ENCODE results near the gene NEUROD4.

The NEUROD4 gene

DNA sequence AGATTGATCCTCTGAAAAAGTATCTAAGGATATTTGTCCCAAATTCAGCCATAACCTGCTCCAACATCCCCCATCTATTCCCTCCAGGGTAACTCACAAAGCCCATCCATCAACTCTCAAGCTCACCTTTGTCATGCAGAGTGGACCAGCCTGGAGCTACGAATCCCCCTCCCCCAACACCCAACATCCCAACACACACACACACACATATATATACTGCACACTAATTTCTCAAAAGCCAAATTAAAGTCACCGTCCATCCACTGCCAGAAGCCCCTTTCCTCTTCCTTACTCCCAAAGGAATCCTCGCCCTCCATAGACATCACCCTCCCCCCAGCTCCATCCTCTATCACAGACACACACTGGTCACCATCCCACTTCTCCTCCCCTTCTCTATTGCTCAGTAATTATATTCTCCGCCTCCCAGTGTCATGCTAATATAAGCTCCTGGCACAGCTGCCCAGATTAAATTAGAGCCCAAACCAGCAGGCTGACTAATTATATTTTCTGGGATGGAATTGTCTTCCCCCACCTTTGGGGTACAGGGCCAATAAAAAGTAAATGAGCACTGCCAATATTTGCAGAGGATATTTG, 21.7 kb upstream of the NEUROD4 start:
- DNase-seq (ENCODE audit: low spot score) = no peak

DNA sequence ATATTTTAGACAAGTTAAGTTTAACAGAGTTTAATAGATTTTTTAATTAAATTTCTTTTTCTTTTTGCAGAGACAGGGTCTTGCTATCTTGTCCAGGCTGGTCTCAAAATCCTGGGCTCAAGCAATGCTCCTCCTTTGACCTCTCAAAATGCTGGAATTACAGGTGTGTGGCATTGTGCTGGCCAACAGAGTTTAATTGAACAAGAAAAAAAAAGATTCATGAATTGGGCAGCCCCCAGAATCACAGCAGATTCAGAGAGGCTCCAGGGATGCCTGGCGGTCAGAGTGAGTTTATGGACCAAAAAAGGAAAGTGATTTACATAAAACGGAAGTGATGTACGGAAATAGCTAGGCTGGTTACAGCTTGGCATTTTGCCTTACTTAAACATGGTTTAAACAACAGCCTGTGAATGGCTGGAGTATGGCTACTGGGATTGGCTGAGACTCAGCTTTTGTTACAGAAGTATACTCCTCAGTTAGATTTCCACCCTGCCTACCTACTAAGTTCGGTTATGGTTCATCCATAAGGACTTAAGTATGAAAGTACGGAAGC, 20.7 kb upstream of the NEUROD4 start:
- no peak for DNase-seq (ENCODE audit: low spot score)

DNA sequence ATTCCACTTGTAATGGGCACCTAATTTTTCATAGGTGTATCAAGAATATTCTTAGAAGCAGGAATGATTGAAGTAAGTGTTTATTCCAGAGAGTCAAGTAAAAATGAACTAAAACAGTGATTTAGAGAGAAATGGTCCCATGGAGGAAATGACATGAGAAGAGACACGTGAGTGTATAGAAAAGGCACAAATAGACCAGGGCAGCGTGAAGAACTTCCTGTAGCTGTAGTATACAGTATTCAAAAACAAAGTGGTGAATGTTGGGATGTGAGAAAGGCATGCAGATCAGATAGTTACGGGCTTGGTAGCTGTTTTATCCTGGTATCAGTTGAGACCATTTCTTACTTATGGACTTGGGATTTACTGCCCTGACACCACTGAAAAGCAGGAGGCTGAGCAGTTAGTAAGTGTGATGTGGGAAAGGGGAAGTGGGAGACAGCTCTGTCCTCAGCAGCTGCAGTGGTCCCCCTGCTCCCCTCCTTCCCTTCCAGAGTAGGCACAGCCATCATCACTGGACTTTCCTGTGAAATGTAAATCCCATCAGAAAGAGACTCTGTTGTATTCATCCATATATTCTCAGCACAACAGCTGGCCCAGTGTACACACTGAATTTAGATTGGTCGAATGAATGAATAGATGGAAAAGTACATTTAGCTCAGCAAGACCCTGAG, 18.4 kb upstream of the NEUROD4 start:
- no peak for DNase-seq (ENCODE audit: low spot score)

DNA sequence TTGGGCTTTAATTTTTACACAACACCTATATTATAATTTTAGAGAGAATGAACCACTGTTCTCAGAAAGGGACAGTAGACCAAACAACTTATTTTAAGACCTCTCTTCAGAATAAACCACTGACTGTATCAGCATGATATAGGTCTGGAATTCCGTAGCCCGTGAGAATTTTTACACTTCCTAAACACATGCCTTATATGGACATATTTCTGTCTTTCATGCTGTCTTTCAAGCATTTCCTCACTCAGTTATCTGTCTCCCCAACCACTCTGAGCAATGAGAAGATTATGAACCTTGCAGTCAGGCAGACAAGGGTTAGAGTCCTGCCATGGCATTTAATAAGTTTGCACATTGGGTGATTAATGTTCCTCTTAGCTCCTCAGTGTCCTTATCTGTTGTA, 17.4 kb upstream of the NEUROD4 start:
- DNase-seq (ENCODE audit: low spot score) = no peak

DNA sequence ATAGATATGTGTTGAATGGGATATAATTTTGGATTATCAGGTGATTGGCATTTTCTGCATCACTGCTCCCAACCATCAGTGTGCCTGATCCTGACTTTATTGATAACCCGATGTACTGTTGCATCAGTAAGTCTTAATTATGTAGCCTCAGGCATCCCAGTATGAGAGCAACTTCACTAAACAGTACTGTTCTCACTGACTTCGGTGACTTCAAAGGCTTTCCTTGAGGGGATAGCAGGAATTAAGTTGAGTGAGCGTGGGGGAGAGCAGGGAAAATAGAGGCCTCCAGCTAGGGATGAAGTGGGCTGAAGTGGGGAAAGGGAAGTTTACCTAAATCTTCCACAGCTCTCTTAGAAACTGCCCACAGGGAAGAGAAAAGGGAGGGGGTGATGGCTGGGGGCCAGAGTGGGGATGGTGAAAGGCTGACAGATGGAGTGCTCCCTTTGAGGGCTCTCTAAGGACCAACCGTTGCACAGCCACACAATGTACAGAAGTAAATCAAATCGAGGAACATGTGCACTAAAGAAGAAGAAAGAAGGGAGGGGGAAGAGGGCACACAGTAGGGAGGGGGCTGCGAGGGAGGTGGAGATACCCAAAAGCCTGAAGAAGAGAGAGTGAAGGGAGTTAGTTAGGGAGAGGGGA, 10.7 kb upstream of the NEUROD4 start:
- no peak for DNase-seq (ENCODE audit: low spot score)

DNA sequence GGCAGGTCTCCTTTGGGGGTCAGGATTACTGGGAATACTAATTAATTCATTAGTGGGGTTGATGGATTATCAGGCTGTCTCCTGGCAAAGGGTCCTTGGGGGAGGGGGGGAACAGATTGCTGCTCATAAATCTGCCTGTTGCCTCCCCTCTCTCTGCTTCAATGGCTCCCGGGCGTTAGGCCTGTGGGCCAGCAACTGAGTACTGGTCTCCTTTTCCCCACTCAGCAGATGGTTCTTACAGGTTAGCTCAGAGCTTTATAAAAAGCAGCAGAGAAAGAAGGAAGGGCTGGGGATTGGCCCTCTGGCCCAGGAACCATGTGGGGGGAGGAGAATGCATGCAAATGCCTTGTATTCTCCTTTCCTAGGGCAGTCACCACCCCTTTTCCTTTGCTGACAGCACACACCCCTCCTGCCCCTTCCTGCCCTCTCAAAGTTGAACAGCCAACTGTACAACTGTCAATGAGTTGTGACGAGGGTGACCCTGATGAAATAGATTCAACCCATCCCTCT, 2.3 kb upstream of the NEUROD4 start:
- DNase-seq (ENCODE audit: low spot score) = no peak

DNA sequence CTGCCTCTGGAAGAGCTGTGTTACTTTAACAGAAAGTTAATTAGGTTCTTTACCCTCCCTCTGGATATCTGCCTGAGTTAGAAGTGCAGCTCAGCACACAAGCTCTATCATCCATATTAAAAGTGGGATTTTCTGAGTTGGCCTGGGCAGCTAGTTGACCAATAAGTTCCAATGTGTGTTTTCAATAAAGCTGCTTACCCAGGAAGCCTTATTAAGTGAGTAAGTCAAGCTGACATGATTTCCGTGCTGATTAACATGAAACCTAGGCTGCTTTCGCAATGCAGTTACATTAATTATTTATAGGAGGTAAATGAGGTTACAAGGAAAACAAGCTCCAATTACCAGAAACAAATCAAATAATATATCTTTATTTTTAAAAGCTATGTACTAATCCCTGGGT, 4.8 kb downstream of the NEUROD4 start:
- DNase-seq (ENCODE audit: low spot score) = no peak

DNA sequence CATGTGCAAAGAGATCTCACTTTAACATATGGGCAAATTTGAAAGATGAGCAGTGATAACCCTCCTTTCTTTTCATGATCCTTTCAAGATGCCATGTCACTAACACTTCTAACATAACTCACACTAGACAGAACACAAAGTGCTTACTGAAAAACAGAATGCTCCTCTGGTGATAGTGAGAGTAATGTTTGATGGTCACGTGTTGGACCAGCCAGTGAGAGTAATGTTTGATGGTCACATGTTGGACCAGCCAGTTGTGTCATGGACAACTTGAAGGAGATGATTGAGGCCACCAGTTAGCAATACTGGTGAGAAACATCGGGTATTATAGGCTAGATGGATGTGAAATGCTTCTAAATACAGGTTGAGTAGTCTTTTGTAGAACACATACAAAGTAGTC, 5.7 kb downstream of the NEUROD4 start:
- no peak for DNase-seq (ENCODE audit: low spot score)

DNA sequence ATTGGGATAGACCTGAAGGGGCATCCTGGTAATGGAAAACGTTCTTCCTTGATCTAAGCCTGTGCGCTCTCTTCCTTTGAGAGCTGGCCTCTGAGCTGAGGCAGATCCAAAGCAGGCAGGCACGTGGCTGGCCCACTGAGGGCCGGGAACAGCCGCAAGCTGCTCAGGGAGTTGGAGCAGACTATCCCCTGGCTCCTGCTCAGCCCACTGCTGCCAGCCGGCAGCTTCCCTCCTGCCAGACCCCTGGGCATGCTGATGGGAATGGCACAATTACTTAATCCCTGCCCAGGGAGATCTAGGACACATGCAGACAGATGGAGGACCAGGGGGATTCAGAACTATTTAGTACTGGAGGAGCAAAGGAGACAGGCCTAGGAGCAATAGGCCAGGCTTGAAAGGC, 14.4 kb downstream of the NEUROD4 start:
- peak; percentile 30 for DNase-seq (ENCODE audit: low spot score)

DNA sequence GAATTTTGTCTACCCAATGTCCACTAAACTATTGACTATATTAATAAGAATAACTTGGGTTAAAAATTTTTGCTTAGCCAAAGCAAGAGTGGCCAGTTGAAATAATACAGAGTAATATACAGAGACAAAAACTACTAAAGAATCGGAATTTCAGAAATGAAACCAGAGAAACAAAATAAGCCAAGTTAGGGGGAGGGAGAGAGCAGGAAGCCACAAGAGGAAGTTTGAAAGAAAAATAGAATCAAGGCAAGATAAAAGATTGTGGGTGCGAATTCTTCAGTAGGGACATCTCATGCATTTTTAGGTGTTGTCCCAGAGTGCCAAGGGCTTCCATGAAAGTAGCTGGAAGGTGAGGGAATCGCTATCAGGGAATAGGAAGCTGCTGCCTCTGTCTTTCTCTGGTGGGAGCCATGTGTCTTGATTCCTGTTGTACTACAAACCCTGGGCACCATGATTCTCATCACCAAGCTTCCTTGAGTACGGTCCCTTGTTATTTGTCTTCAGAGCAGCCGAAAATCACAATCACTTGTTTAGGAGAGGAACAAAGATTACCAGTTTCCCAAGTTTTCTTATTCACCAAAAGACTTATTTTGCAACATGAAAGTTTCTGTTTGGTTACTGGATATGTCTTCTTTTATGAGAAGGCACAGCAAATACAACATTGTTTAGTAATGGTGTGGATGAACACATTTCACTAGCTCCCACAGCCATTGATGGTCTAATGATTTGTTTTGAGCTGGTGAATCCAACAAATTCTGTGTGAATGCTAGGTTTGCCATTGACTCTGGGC, 16.7 kb downstream of the NEUROD4 start:
- no peak for DNase-seq (ENCODE audit: low spot score)

DNA sequence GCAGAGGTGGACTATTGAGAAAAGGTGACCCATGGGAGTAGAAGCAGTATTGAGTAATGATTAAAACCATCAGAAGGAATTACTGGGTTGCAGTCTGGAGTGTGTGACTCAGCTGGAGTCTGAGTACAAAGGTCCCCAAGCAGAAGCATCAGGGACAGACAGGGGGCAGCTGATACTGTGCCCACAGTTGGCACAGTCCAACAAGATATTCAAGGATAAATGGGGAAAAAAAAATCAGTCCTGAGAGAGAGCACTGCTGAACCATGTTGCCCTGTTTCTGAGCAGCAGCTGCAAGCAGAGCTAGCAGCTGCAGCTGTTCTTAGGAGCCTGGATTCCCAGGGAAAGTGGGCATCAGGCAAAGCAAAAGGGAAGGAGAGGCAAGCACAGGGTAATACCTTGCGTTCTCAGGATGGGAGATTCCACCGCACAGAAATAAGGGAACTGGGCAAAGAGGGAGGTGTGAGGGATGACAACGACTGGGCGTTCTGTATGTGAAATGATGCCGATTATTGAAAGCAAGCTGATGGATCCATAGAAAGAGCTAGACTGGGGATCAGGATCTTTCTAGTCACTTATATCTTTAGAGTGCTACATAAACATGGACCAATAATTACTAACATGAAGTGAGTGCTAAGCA, 17.7 kb downstream of the NEUROD4 start:
- peak; percentile 7 for DNase-seq (ENCODE audit: low spot score)

DNA sequence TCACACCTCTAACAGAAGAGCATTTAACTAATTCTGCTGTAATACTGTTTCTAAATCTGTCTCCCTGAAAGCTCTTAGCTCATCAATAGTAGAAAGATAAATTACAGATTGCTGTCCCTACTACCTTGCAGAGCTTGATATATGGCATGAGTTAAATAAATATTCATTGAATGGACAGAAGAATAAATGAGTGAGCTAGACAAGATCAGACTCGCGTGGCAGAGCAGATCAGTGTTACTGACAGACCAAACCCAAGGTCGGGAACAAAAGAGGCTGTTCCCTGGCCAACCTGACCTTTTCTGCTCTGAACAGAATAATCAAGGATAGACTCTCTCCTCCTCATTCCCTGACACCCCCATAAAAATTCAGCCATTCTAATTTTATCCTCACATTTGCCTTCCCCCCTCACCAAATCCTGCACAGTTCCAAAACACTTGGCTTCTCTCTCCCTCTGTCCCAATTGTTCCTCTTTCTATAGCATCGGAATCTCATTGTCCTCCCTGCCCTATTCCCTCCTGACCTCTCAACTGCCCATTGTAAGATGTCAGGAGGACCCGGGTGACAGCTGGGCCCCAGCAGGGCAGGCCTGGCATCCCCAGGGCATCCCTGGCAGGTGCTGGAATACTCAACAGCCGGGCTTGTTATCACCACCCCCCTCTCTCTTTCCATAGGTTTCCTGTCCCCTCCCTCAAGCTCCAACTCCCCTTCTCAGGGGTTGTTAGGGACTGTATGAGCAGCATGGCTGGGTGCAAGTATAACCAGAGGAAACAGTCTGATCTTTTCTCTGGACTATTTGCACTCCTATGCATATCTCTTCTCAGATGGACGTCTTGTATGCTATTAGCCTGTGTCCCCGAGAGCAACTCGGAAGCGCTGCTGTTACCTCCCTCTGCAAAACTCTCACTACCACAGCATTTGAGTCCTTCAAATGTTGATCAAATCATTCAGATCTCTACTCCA, 19.9 kb downstream of the NEUROD4 start:
- no peak for DNase-seq (ENCODE audit: low spot score)

DNA sequence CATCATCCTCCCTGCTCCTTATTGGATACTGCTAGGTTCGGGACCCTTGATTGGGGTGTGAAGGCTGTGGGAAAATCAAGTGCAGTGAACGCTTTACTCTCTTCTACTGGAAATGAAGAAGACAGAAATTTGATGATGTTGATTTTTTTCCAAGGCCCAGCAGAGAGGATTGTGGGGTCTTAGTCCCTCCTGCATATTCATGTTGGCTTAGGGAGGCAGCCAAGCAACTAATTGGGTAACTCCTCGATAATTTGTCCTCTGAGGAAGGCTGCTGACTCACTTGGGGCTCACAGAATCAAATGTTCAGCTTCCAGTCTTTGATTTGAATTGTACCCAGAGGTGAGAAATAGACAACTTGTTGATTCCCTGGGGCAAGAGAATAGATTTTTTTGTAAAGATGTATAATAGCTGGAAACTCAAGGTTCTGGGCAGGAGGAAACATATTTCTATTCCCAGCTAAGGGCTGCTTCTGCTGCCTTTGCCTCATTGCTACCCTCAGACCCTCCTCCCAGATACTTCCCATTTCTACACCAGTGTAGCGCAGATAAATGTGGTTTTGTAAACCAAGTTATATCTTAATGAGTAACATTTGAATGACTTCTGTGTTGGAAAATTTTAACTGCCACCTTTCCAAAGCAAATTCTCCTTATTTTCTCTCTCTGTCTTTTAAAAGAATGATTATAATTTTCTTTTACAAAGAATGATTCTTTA, 21.7 kb downstream of the NEUROD4 start:
- no peak for DNase-seq (ENCODE audit: low spot score)

DNA sequence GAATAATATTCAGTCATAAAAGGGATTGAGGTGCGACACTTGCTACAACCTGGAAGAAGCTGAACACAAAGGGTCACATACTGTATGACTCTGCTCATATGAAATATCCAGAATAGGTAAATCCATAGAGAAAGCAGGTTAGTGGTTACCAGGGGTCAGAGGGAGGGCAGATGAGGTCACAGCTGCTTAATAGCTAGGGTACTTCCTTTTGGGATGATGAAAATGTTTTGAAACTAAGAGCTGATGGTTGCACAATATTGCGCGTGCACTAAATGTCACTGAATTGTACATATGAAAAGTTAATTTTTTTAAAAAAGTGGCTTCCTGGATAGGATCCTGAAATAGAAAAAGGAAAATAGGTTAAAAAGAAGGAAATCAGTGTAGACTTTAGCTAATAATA, 23.8 kb downstream of the NEUROD4 start:
- no peak for DNase-seq (ENCODE audit: low spot score)

DNA sequence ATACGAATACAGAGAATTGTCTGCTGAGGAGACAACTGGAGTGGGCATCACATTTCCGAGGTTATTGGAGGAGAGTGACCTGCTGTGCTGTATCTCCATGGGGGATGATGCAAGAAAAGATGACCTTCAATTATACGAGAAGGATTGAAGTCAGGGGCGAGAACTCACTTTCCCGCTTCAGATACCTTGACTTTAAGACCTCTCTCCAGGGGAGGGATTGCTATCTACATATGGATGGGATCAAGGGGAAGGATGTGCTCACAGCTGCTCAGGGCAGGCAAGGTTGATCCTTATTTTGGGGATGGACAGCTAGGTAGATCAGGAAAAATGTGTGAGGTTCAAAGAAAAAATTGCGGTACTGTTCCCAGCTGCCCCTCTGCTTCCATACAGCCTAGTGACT, 24.4 kb downstream of the NEUROD4 start:
- no peak for DNase-seq (ENCODE audit: low spot score)

DNA sequence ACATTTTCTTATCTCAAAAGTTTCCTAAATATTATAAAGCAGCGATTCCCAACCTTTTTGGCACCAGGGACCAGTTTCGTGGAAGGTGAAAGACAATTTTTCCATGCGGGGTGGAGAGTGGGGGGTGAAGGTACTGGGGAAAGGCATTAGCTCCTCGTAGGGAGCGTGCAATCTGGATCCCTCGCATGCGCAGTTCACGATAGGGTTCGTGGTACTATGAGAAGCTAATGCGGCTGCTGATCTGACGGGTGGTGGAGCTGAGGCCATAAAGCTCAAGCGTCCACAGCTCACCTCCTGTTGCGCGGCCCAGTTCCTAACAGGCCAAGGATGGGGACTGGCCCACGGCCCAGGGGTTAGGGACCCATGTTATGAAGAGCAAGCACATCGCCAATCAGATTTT, 29.9 kb downstream of the NEUROD4 start:
- no peak for DNase-seq (ENCODE audit: low spot score)

DNA sequence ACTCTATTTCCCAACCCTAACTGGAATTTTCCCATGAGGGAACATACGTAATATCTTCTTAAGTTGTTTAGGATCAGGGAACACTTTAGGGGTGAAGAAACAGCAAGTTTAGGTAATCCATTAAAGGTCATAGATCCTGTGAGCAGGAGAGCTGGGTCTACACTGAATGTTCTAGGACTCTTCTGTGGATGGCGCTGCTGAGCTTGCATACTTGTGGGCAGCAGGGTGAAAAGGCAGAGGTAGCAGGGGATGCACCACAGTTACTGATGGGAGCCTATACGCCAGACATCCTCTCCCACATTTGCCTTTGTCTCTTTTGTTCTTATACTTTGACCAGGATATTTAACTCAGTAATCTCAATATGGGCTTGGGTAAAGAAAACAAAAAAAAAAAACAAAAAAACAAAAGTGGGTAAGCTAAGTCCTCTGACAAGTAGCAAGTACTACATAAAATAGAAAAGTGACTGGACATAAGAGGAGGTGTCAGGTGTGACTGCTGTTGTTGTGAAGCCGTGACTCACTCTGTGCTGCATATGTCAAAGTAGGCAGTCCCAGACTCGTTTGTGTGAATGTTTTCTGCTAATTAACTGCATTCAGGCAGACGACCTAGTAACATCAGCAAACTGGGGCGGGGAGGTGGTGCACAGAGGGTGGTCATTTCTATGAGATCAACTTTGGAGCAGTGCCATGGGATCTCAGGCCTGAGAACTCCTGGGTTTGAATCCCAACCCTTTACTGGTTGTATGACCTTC, 31.6 kb downstream of the NEUROD4 start:
- DNase-seq (ENCODE audit: low spot score) = no peak

DNA sequence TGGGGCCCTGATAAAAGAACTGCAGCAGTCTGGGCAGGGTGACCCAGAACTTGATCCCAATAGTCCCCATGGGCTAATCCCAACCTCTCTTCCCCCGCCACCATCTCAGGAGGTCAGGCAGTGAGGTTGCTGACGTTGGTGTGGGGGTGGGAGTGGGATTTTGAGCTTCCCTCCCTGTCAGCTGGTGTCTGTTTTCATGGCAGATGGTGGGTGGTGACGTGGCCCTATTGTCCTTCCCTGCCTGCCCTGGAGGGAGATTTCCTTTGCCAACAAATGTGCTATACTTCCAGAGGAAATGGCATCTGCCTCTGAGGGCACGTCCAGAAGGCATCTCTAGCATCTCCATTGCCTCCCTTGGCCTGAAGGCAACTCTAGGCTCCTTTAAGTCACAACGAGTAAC, 37.7 kb downstream of the NEUROD4 start:
- DNase-seq (ENCODE audit: low spot score) = no peak

DNA sequence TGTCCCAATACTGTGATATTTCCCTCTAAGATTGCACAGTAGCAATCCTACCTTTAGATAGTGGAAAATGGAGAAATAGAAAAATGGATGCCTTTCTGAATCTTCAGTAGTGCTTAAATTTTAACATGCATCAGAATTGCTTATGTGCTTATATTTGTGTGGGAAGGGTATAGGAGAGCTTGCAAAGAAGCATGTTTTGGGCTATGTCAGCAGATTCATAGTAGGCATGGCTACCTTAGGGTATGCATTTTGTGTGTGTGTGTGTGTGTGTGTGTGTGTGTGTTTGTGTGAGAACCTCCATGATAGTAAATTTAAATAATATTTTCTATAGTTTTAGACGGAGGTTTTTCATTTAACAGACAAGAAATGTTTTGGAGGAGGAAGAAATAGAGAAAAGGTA, 38.3 kb downstream of the NEUROD4 start:
- no peak for DNase-seq (ENCODE audit: low spot score)
